DOHH2 (cell line): ENCODE data around the gene SCN4B.

ENCODE experiments used
- H3F3A ChIP-seq: fragments of 200-600 bp; sonication (generic), shearing (Covaris generic); 2 replicates; pipeline ENCODE4 v1.6.0; 2016; ENCODE audit warnings: antibody characterized with exemption, mild to moderate bottlenecking; ENCODE audit not compliant: control insufficient read depth, insufficient read depth
- H3K27ac ChIP-seq: fragments of 200-600 bp; sonication (generic); 2 replicates; pipeline ENCODE4 v1.5.1; 2014; ENCODE audit warnings: low read depth, mild to moderate bottlenecking, low read length, moderate library complexity
- H3K27me3 ChIP-seq: fragments of 200-600 bp; sonication (generic); 2 replicates; pipeline ENCODE4 v1.6.1; 2014; ENCODE audit warnings: mild to moderate bottlenecking, low read length, mixed read lengths; ENCODE audit not compliant: control insufficient read depth
- H3K36me3 ChIP-seq: fragments of 200-600 bp; sonication (generic); 2 replicates; pipeline ENCODE4 v1.6.1; 2014; ENCODE audit warnings: mild to moderate bottlenecking, low read length, moderate library complexity, mixed read lengths; ENCODE audit not compliant: control insufficient read depth
- H3K4me1 ChIP-seq: fragments of 200-600 bp; sonication (generic); 2 replicates; pipeline ENCODE4 v1.6.1; 2014; ENCODE audit warnings: mild to moderate bottlenecking, low read length, mixed read lengths; ENCODE audit not compliant: control insufficient read depth
- H3K4me2 ChIP-seq: fragments of 200-600 bp; sonication (generic); 2 replicates; pipeline ENCODE4 v1.6.0; 2014; ENCODE audit warnings: mild to moderate bottlenecking, low read length, moderate library complexity
- H3K4me3 ChIP-seq: fragments of 200-600 bp; sonication (generic); 2 replicates; pipeline ENCODE4 v1.5.1; 2014; ENCODE audit warnings: mild to moderate bottlenecking, low read length, mixed read lengths
- H3K79me2 ChIP-seq: fragments of 200-600 bp; sonication (generic); 2 replicates; pipeline ENCODE4 v1.6.1; 2014; ENCODE audit warnings: mild to moderate bottlenecking, low read length, mixed read lengths; ENCODE audit not compliant: control insufficient read depth
- H3K9me2 ChIP-seq: fragments of 200-600 bp; sonication (generic); replicated peaks from 2 replicates; pipeline ENCODE4 v1.6.1; 2014; ENCODE audit warnings: mild to moderate bottlenecking, low read length, mixed read lengths; ENCODE audit not compliant: control insufficient read depth
- H3K9me3 ChIP-seq: fragments of 200-600 bp; sonication (generic); 2 replicates; pipeline ENCODE4 v1.6.1; 2014; ENCODE audit warnings: antibody characterized with exemption, low read length, mixed read lengths; ENCODE audit not compliant: control insufficient read depth, insufficient read depth
- H4K20me1 ChIP-seq: fragments of 200-600 bp; sonication (generic); 2 replicates; pipeline ENCODE4 v1.6.0; 2014; ENCODE audit warnings: low read depth, mild to moderate bottlenecking, antibody characterized with exemption, low read length, moderate library complexity; ENCODE audit not compliant: control insufficient read depth, insufficient read depth
- EZH2phosphoT487 ChIP-seq: fragments of 200-600 bp; sonication (generic); IDR thresholded peaks from 2 replicates; pipeline ENCODE4 v1.6.1; 2017; ENCODE audit warnings: borderline replicate concordance, mild to moderate bottlenecking, antibody characterized with exemption, low read length, moderate library complexity, mixed read lengths
- TF ChIP-seq, protein P1 (sequence below): fragments of 200-600 bp; sonication (generic); IDR thresholded peaks from one replicate; pipeline ENCODE4 v1.5.1; 2014; ENCODE audit warnings: antibody characterized with exemption, mild to moderate bottlenecking, low read depth, low read length; ENCODE audit not compliant: poor library complexity, severe bottlenecking

The SCN4B gene

GRCh38 chr11:118166641-118167040, 14.0 kb upstream of the SCN4B start:
- H3K4me1 ChIP-seq, result 0 out of 2 replicates have a peak, but pooled peaks cover 2% of the 10 kb centered on the region
- no peaks in the 10 kb centered on the region for H3F3A ChIP-seq
- H3K4me2 ChIP-seq, result no peak overlapping the region
- H3K79me2 ChIP-seq, result no peaks in the 10 kb centered on the region
- H3K27ac ChIP-seq, result no peak overlapping the region
- no peak overlapping the region for H3K4me3 ChIP-seq
- H3K36me3 ChIP-seq, result no peaks in the 10 kb centered on the region
- no peaks in the 10 kb centered on the region for H3K9me2 ChIP-seq
- no peaks in the 10 kb centered on the region for H4K20me1 ChIP-seq
- H3K27me3 ChIP-seq, result peaks cover 30% of the 10 kb centered on the region
- H3K9me3 ChIP-seq, result no peaks in the 10 kb centered on the region
- TF ChIP-seq, protein P1, sequence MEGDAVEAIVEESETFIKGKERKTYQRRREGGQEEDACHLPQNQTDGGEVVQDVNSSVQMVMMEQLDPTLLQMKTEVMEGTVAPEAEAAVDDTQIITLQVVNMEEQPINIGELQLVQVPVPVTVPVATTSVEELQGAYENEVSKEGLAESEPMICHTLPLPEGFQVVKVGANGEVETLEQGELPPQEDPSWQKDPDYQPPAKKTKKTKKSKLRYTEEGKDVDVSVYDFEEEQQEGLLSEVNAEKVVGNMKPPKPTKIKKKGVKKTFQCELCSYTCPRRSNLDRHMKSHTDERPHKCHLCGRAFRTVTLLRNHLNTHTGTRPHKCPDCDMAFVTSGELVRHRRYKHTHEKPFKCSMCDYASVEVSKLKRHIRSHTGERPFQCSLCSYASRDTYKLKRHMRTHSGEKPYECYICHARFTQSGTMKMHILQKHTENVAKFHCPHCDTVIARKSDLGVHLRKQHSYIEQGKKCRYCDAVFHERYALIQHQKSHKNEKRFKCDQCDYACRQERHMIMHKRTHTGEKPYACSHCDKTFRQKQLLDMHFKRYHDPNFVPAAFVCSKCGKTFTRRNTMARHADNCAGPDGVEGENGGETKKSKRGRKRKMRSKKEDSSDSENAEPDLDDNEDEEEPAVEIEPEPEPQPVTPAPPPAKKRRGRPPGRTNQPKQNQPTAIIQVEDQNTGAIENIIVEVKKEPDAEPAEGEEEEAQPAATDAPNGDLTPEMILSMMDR, result no peak
- TF ChIP-seq EZH2phosphoT487, result no peak

- H3K4me1 ChIP-seq, result no peaks in the 10 kb centered on the region
- H3K9me3 ChIP-seq, result no peaks in the 10 kb centered on the region
Observed at GRCh38 chr11:118164885-118165284, 12.3 kb upstream of the SCN4B start.

GRCh38 chr11:118163494-118163893, 10.9 kb upstream of the SCN4B start:
- Histone ChIP-seq H3K27me3 (peaks cover 54% of the 10 kb centered on the region), H3K27ac (no peak overlapping the region), H3F3A (no peaks in the 10 kb centered on the region), H3K4me1 (no peaks in the 10 kb centered on the region), H3K79me2 (no peaks in the 10 kb centered on the region), H3K9me2 (no peaks in the 10 kb centered on the region), H4K20me1 (no peaks in the 10 kb centered on the region), H3K36me3 (no peaks in the 10 kb centered on the region), H3K9me3 (no peaks in the 10 kb centered on the region), H3K4me2 (no peak overlapping the region), H3K4me3 (no peak overlapping the region)
- TF ChIP-seq, protein P1, result no peak
- no peak for TF ChIP-seq EZH2phosphoT487

More at GRCh38 chr11:118164885-118165284, 12.3 kb upstream of the SCN4B start:
- H3F3A ChIP-seq, result no peaks in the 10 kb centered on the region
- TF ChIP-seq, protein P1, result no peak
- TF ChIP-seq EZH2phosphoT487, result no peak
- H3K27me3 ChIP-seq, result peaks cover 43% of the 10 kb centered on the region
- H4K20me1 ChIP-seq, result no peaks in the 10 kb centered on the region
- no peaks in the 10 kb centered on the region for H3K79me2 ChIP-seq
- no peak overlapping the region for H3K27ac ChIP-seq
- no peak overlapping the region for H3K4me2 ChIP-seq
- no peak overlapping the region for H3K4me3 ChIP-seq
- H3K36me3 ChIP-seq, result no peaks in the 10 kb centered on the region
- no peaks in the 10 kb centered on the region for H3K9me2 ChIP-seq

- no peak overlapping the region for H3K27ac ChIP-seq
- no peaks in the 10 kb centered on the region for H3K9me3 ChIP-seq
- no peaks in the 10 kb centered on the region for H3K79me2 ChIP-seq
- no peaks in the 10 kb centered on the region for H3F3A ChIP-seq
- TF ChIP-seq, protein P1, result no peak
- no peak for TF ChIP-seq EZH2phosphoT487
- H3K36me3 ChIP-seq, result no peaks in the 10 kb centered on the region
- no peak overlapping the region for H3K4me3 ChIP-seq
- no peaks in the 10 kb centered on the region for H3K9me2 ChIP-seq
- H3K4me1 ChIP-seq, result no peaks in the 10 kb centered on the region
- no peak overlapping the region for H3K4me2 ChIP-seq
- no peaks in the 10 kb centered on the region for H4K20me1 ChIP-seq
- peaks cover 61% of the 10 kb centered on the region for H3K27me3 ChIP-seq
Observed at GRCh38 chr11:118162846-118163245, 10.2 kb upstream of the SCN4B start.
